ENCODE data around the gene PLEKHJ1.
A peak's percentile ranks its signal among the peaks of the same experiment; 100 is the strongest.

PLEKHJ1 gene

GRCh38 chr19:2223391-2223790, 12.7 kb downstream of the PLEKHJ1 start:
- no peak overlapping the region for H3K4me3 ChIP-seq (ENCODE audit: low read depth in 1 of 5, low read length in 5 of 5)
- H3K9me3 ChIP-seq (ENCODE audit: control insufficient read depth in 5 of 5, low read length in 5 of 5): no peaks in the 10 kb centered on the region
- H3K27me3 ChIP-seq (ENCODE audit: control insufficient read depth in 5 of 5, insufficient read depth in 4 of 5, low read length in 5 of 5): no peaks in the 10 kb centered on the region
- no peak overlapping the region for H3K27ac ChIP-seq (ENCODE audit: low read depth, low read length)
- H3K4me1 ChIP-seq (ENCODE audit: control insufficient read depth in 5 of 5, insufficient read depth in 5 of 5, low read length in 5 of 5): peaks cover 0 to 46% (median 39%) of the 10 kb centered on the region in 5 donors
- H3K9ac ChIP-seq (ENCODE audit: low read length in 5 of 5): no peak overlapping the region
- peaks cover 0 to 83% (median 56%) of the 10 kb centered on the region in 5 donors for H3K36me3 ChIP-seq (ENCODE audit: control insufficient read depth in 5 of 5, insufficient read depth in 5 of 5, low read length in 5 of 5)

- Histone ChIP-seq H3K27me3 (ENCODE audit: control insufficient read depth in 5 of 5, insufficient read depth in 4 of 5, low read length in 5 of 5) (no peaks in the 10 kb centered on the region), H3K4me1 (ENCODE audit: control insufficient read depth in 5 of 5, insufficient read depth in 5 of 5, low read length in 5 of 5) (peaks cover 0 to 41% (median 31%) of the 10 kb centered on the region in 5 donors), H3K36me3 (ENCODE audit: control insufficient read depth in 5 of 5, insufficient read depth in 5 of 5, low read length in 5 of 5) (peaks cover 0 to 87% (median 63%) of the 10 kb centered on the region in 5 donors), H3K4me3 (ENCODE audit: low read depth in 1 of 5, low read length in 5 of 5) (peak overlapping the region in 1 of 5 donors; percentile 22), H3K27ac (ENCODE audit: low read depth, low read length) (peak overlapping the region; percentile 67), H3K9me3 (ENCODE audit: control insufficient read depth in 5 of 5, low read length in 5 of 5) (no peaks in the 10 kb centered on the region), H3K9ac (ENCODE audit: low read length in 5 of 5) (peak overlapping the region in 1 of 5 donors; percentile 23)
Observed at GRCh38 chr19:2221918-2222317, 14.2 kb downstream of the PLEKHJ1 start.

GRCh38 chr19:2221250-2221831, 14.8 kb downstream of the PLEKHJ1 start:
- Histone ChIP-seq H3K9me3 (ENCODE audit: control insufficient read depth in 5 of 5, low read length in 5 of 5) (no peaks in the 10 kb centered on the region), H3K4me1 (ENCODE audit: control insufficient read depth in 5 of 5, insufficient read depth in 5 of 5, low read length in 5 of 5) (peaks cover 0 to 41% (median 31%) of the 10 kb centered on the region in 5 donors), H3K27ac (ENCODE audit: low read depth, low read length) (peak overlapping the region; percentile 67), H3K36me3 (ENCODE audit: control insufficient read depth in 5 of 5, insufficient read depth in 5 of 5, low read length in 5 of 5) (peaks cover 0 to 87% (median 63%) of the 10 kb centered on the region in 5 donors), H3K27me3 (ENCODE audit: control insufficient read depth in 5 of 5, insufficient read depth in 4 of 5, low read length in 5 of 5) (no peaks in the 10 kb centered on the region), H3K9ac (ENCODE audit: low read length in 5 of 5) (peak overlapping the region in 1 of 5 donors; percentile 35), H3K4me3 (ENCODE audit: low read depth in 1 of 5, low read length in 5 of 5) (peak overlapping the region in 1 of 5 donors; percentile 22)

- Histone ChIP-seq H3K9ac (ENCODE audit: low read length in 5 of 5) (no peak overlapping the region), H3K27me3 (ENCODE audit: control insufficient read depth in 5 of 5, insufficient read depth in 4 of 5, low read length in 5 of 5) (no peaks in the 10 kb centered on the region), H3K27ac (ENCODE audit: low read depth, low read length) (no peak overlapping the region), H3K4me1 (ENCODE audit: control insufficient read depth in 5 of 5, insufficient read depth in 5 of 5, low read length in 5 of 5) (peaks cover 0 to 33% (median 26%) of the 10 kb centered on the region in 5 donors), H3K4me3 (ENCODE audit: low read depth in 1 of 5, low read length in 5 of 5) (no peak overlapping the region), H3K9me3 (ENCODE audit: control insufficient read depth in 5 of 5, low read length in 5 of 5) (no peaks in the 10 kb centered on the region), H3K36me3 (ENCODE audit: control insufficient read depth in 5 of 5, insufficient read depth in 5 of 5, low read length in 5 of 5) (peaks cover 0 to 87% (median 64%) of the 10 kb centered on the region in 5 donors)
Observed at GRCh38 chr19:2219726-2220125, 16.4 kb downstream of the PLEKHJ1 start.

DNA sequence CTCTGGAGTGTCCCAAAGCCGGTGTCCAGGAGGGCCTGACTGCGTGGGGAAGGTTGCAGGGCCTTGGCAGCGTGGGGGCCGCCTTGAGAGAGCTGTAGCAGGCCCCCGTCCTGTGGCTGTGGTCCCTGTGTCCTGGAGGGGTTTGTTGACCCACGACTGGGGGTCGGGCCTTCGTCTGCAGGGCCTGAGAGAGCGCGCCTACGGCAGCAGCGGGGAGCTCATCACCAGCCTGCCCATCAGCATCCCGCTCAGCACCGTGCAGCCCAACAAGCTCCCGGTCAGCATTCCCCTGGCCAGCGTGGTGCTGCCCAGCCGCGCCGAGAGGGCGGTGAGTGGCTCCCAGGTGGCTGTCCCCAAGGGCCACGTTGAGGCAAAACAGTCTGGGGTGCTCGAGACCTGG, 18.5 kb downstream of the PLEKHJ1 start:
- H3K9ac ChIP-seq (ENCODE audit: low read length in 5 of 5): no peak overlapping the region
- no peaks in the 10 kb centered on the region for H3K9me3 ChIP-seq (ENCODE audit: control insufficient read depth in 5 of 5, low read length in 5 of 5)
- H3K36me3 ChIP-seq (ENCODE audit: control insufficient read depth in 5 of 5, insufficient read depth in 5 of 5, low read length in 5 of 5): peaks cover 0 to 89% (median 69%) of the 10 kb centered on the region in 5 donors
- H3K27me3 ChIP-seq (ENCODE audit: control insufficient read depth in 5 of 5, insufficient read depth in 4 of 5, low read length in 5 of 5): no peaks in the 10 kb centered on the region
- peaks cover 0 to 29% (median 23%) of the 10 kb centered on the region in 5 donors for H3K4me1 ChIP-seq (ENCODE audit: control insufficient read depth in 5 of 5, insufficient read depth in 5 of 5, low read length in 5 of 5)
- H3K27ac ChIP-seq (ENCODE audit: low read depth, low read length): no peak overlapping the region
- H3K4me3 ChIP-seq (ENCODE audit: low read depth in 1 of 5, low read length in 5 of 5): no peak overlapping the region

DNA sequence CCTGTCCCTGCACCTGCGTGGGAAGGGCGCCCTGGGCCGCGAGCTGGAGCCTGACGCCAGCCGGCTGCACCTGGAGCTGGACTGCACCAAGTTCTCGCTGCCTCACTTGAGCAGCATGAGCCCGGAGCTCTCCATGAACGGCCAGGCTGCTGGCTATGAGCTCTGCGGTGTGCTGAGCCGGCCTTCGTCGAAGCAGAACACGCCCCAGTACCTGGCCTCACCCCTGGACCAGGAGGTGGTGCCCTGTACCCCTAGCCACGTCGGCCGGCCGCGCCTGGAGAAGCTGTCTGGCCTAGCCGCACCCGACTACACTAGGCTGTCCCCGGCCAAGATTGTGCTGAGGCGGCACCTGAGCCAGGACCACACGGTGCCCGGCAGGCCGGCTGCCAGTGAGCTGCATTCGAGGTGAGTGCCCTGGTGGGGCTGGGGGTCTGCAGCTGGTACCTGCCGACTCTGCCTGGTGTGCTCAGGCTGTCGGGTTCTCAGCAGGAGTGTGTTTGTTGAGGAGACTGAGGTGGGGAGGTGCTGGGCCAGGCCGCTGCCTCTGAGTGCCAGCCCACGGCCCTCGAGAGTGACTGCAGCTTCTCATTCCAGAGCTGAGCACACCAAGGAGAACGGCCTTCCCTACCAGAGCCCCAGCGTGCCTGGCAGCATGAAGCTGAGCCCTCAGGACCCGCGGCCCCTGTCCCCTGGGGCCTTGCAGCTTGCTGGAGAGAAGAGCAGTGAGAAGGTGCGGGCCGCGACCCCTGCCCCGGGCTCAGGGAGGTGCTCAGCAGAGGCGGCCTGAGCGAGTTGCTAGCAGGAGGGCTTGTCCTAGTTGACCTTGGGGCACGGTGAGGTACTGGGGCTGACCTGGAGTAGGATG, 19.5 kb downstream of the PLEKHJ1 start:
- Histone ChIP-seq H3K27ac (ENCODE audit: low read depth, low read length) (no peak overlapping the region), H3K4me1 (ENCODE audit: control insufficient read depth in 5 of 5, insufficient read depth in 5 of 5, low read length in 5 of 5) (peaks cover 0 to 22% (median 16%) of the 10 kb centered on the region in 5 donors), H3K9me3 (ENCODE audit: control insufficient read depth in 5 of 5, low read length in 5 of 5) (no peaks in the 10 kb centered on the region), H3K36me3 (ENCODE audit: control insufficient read depth in 5 of 5, insufficient read depth in 5 of 5, low read length in 5 of 5) (peaks cover 0 to 91% (median 78%) of the 10 kb centered on the region in 5 donors), H3K27me3 (ENCODE audit: control insufficient read depth in 5 of 5, insufficient read depth in 4 of 5, low read length in 5 of 5) (no peaks in the 10 kb centered on the region), H3K9ac (ENCODE audit: low read length in 5 of 5) (no peak overlapping the region), H3K4me3 (ENCODE audit: low read depth in 1 of 5, low read length in 5 of 5) (no peak overlapping the region)

- Histone ChIP-seq H3K4me3 (ENCODE audit: low read depth in 1 of 5, low read length in 5 of 5) (no peak overlapping the region), H3K9me3 (ENCODE audit: control insufficient read depth in 5 of 5, low read length in 5 of 5) (no peaks in the 10 kb centered on the region), H3K4me1 (ENCODE audit: control insufficient read depth in 5 of 5, insufficient read depth in 5 of 5, low read length in 5 of 5) (peaks cover 0 to 9% (median 4%) of the 10 kb centered on the region in 5 donors), H3K9ac (ENCODE audit: low read length in 5 of 5) (no peak overlapping the region), H3K36me3 (ENCODE audit: control insufficient read depth in 5 of 5, insufficient read depth in 5 of 5, low read length in 5 of 5) (peaks cover 0 to 94% (median 87%) of the 10 kb centered on the region in 5 donors), H3K27ac (ENCODE audit: low read depth, low read length) (no peak overlapping the region), H3K27me3 (ENCODE audit: control insufficient read depth in 5 of 5, insufficient read depth in 4 of 5, low read length in 5 of 5) (no peaks in the 10 kb centered on the region)
Observed at GRCh38 chr19:2215281-2215751, 20.8 kb downstream of the PLEKHJ1 start.

GRCh38 chr19:2214251-2214650, 21.9 kb downstream of the PLEKHJ1 start:
- Histone ChIP-seq H3K36me3 (ENCODE audit: control insufficient read depth in 5 of 5, insufficient read depth in 5 of 5, low read length in 5 of 5) (peaks cover 0 to 94% (median 86%) of the 10 kb centered on the region in 5 donors), H3K9me3 (ENCODE audit: control insufficient read depth in 5 of 5, low read length in 5 of 5) (no peaks in the 10 kb centered on the region), H3K4me3 (ENCODE audit: low read depth in 1 of 5, low read length in 5 of 5) (no peak overlapping the region), H3K27ac (ENCODE audit: low read depth, low read length) (no peak overlapping the region), H3K9ac (ENCODE audit: low read length in 5 of 5) (no peak overlapping the region), H3K4me1 (ENCODE audit: control insufficient read depth in 5 of 5, insufficient read depth in 5 of 5, low read length in 5 of 5) (peaks cover 0 to 3% (median under 1%) of the 10 kb centered on the region in 5 donors), H3K27me3 (ENCODE audit: control insufficient read depth in 5 of 5, insufficient read depth in 4 of 5, low read length in 5 of 5) (no peaks in the 10 kb centered on the region)

DNA sequence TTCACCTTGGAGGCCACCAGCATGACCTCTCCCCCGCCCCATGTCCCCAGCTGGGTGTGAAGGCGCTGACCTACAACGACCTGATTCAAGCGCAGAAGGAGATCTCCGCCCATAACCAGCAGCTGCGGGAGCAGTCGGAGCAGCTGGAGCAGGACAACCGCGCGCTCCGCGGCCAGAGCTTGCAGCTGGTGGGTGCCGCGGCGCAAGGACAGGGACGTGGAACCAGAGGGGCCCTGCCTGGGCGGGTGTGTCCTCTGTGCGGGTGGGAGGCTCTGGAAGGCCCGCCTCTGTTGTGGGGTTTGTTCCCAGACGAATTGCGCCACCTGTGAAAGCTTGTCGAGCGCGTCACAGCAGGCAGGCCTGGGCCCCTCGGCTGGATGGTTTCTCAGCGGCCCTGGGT, 22.3 kb downstream of the PLEKHJ1 start:
- Histone ChIP-seq H3K27me3 (ENCODE audit: control insufficient read depth in 5 of 5, insufficient read depth in 4 of 5, low read length in 5 of 5) (no peaks in the 10 kb centered on the region), H3K9me3 (ENCODE audit: control insufficient read depth in 5 of 5, low read length in 5 of 5) (no peaks in the 10 kb centered on the region), H3K27ac (ENCODE audit: low read depth, low read length) (no peak overlapping the region), H3K36me3 (ENCODE audit: control insufficient read depth in 5 of 5, insufficient read depth in 5 of 5, low read length in 5 of 5) (peaks cover 0 to 90% (median 85%) of the 10 kb centered on the region in 5 donors), H3K4me3 (ENCODE audit: low read depth in 1 of 5, low read length in 5 of 5) (no peak overlapping the region), H3K9ac (ENCODE audit: low read length in 5 of 5) (no peak overlapping the region), H3K4me1 (ENCODE audit: control insufficient read depth in 5 of 5, insufficient read depth in 5 of 5, low read length in 5 of 5) (peaks cover 0 to 6% (median 4%) of the 10 kb centered on the region in 5 donors)
